GM12865 (cell line): ENCODE results near the gene BCAR3.

Experiments used
- DNase-seq: peaks from one replicate; pipeline ENCODE4 v3.0.0; 2010; ENCODE audit warnings: low read depth
- H3K4me3 ChIP-seq: 2 replicates; pipeline ENCODE4 v1.5.1; 2011; ENCODE audit warnings: mild to moderate bottlenecking, low read depth, low read length, control low read depth
- CTCF ChIP-seq: IDR thresholded peaks from 2 replicates; pipeline ENCODE4 v1.5.1; 2011; ENCODE audit warnings: low read length, control low read depth, low read depth, inconsistent platforms; ENCODE audit not compliant: insufficient read depth; ENCODE audit errors: missing control alignments

Gene BCAR3

GRCh38 chr1:93575621-93576284 is 105.9 kb downstream of the BCAR3 start:
- H3K4me3 ChIP-seq, result no peak overlapping the region
- no peak for TF ChIP-seq CTCF
- DNase-seq, result no peak

- TF ChIP-seq CTCF, result no peak
- no peak for DNase-seq
- H3K4me3 ChIP-seq, result no peak overlapping the region
Measured at GRCh38 chr1:93574991-93575390, 106.6 kb downstream of the BCAR3 start.

- no peak for TF ChIP-seq CTCF
- H3K4me3 ChIP-seq, result no peak overlapping the region
Measured at GRCh38 chr1:93574511-93574910, 107.1 kb downstream of the BCAR3 start.

GRCh38 chr1:93573940-93574469 is 107.6 kb downstream of the BCAR3 start:
- DNase-seq, result no peak
- H3K4me3 ChIP-seq, result no peak overlapping the region
- no peak for TF ChIP-seq CTCF

More at GRCh38 chr1:93574511-93574910, 107.1 kb downstream of the BCAR3 start:
- DNase-seq, result no peak

- no peak for DNase-seq
- no peak for TF ChIP-seq CTCF
Measured at GRCh38 chr1:93571623-93572310, 109.9 kb downstream of the BCAR3 start.

GRCh38 chr1:93569489-93569888 is 112.1 kb downstream of the BCAR3 start:
- H3K4me3 ChIP-seq, result no peak overlapping the region
- DNase-seq, result no peak
- no peak for TF ChIP-seq CTCF

More at GRCh38 chr1:93571623-93572310, 109.9 kb downstream of the BCAR3 start:
- no peak overlapping the region for H3K4me3 ChIP-seq
